DND-41 (cell line): Measurements from ENCODE around the gene SOX18.

ENCODE experiments used
- EZH2 ChIP-seq: IDR thresholded peaks from 3 replicates; pipeline ENCODE4 v1.6.1; 2012; ENCODE audit warnings: borderline replicate concordance, low read depth, mild to moderate bottlenecking, moderate library complexity, low read length, inconsistent platforms; ENCODE audit not compliant: severe bottlenecking
- TF ChIP-seq, protein P1 (sequence below): IDR thresholded peaks from 2 replicates; pipeline ENCODE4 v1.5.1; 2012; ENCODE audit warnings: borderline replicate concordance, low read length, moderate library complexity, mild to moderate bottlenecking; ENCODE audit not compliant: poor library complexity, severe bottlenecking; ENCODE audit errors: extremely low read depth

GRCh38 chr20:64067005-64067632, 17.7 kb upstream of the SOX18 start:
- TF ChIP-seq, protein P1, sequence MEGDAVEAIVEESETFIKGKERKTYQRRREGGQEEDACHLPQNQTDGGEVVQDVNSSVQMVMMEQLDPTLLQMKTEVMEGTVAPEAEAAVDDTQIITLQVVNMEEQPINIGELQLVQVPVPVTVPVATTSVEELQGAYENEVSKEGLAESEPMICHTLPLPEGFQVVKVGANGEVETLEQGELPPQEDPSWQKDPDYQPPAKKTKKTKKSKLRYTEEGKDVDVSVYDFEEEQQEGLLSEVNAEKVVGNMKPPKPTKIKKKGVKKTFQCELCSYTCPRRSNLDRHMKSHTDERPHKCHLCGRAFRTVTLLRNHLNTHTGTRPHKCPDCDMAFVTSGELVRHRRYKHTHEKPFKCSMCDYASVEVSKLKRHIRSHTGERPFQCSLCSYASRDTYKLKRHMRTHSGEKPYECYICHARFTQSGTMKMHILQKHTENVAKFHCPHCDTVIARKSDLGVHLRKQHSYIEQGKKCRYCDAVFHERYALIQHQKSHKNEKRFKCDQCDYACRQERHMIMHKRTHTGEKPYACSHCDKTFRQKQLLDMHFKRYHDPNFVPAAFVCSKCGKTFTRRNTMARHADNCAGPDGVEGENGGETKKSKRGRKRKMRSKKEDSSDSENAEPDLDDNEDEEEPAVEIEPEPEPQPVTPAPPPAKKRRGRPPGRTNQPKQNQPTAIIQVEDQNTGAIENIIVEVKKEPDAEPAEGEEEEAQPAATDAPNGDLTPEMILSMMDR = no peak
- TF ChIP-seq EZH2 = no peak
